ENCODE measurements around the gene PALM3. TPM values are rescaled to one million over a fixed set of nuclear protein-coding genes. Genes with fewer than 3 reads are reported as not detected.

PALM3 gene
- total and polyA plus RNA-seq, 2 donors (not counting 1 experiment from before 2014, with no cell fraction given): 0.02 to 1.3 TPM

- H3K9ac ChIP-seq (ENCODE audit: insufficient read depth, low read length): no peak overlapping the region
- no peaks in the 10 kb centered on the region for H4K20me1 ChIP-seq (ENCODE audit: control insufficient read depth, extremely low read depth, insufficient read depth, low read length)
- no peak for DNase-seq (ENCODE audit: low read depth in 2 of 2)
- H3K4me2 ChIP-seq (ENCODE audit: extremely low read depth, insufficient read depth, low read length): no peak overlapping the region
- H3K4me3 ChIP-seq (replicated peaks in 1 of 4; ENCODE audit: control extremely low read depth in 1 of 4, insufficient read depth in 1 of 4, low read depth in 3 of 4, low read length in 4 of 4): no peak overlapping the region
- no peaks in the 10 kb centered on the region for H3K79me2 ChIP-seq (ENCODE audit: control insufficient read depth, insufficient read depth, low read length)
- H2AFZ ChIP-seq (ENCODE audit: low read length): no peak overlapping the region
- H3K9me3 ChIP-seq (ENCODE audit: control insufficient read depth, insufficient read depth, low read depth, low read length): no peaks in the 10 kb centered on the region
- no peak overlapping the region for H3K27ac ChIP-seq (ENCODE audit: insufficient read depth, low read length)
- H3K36me3 ChIP-seq (ENCODE audit: control insufficient read depth, insufficient read depth, low read length): no peaks in the 10 kb centered on the region
- no peak for TF ChIP-seq EZH2 (IDR thresholded peaks at IDR 0.05; ENCODE audit: low read length, missing control alignments)
- TF ChIP-seq CTCF (conservative IDR thresholded peaks at IDR 0.05 in 1 of 2, IDR thresholded peaks at IDR 0.05 in 1 of 2; ENCODE audit: low read depth in 1 of 2, low read length in 2 of 2): no peak
- H3K27me3 ChIP-seq (ENCODE audit: control insufficient read depth, insufficient read depth, low read length): no peaks in the 10 kb centered on the region
- no peaks in the 10 kb centered on the region for H3K4me1 ChIP-seq (ENCODE audit: control insufficient read depth, extremely low read depth, insufficient read depth, low read length)
Measured at GRCh38 chr19:14066134-14066533, 4.3 kb upstream of the PALM3 start.

GRCh38 chr19:14063105-14063504 lies 1.2 kb upstream of the PALM3 start:
- H3K4me1 ChIP-seq (ENCODE audit: control insufficient read depth, extremely low read depth, insufficient read depth, low read length): no peaks in the 10 kb centered on the region
- no peaks in the 10 kb centered on the region for H3K36me3 ChIP-seq (ENCODE audit: control insufficient read depth, insufficient read depth, low read length)
- TF ChIP-seq CTCF (conservative IDR thresholded peaks at IDR 0.05 in 1 of 2, IDR thresholded peaks at IDR 0.05 in 1 of 2; ENCODE audit: low read depth in 1 of 2, low read length in 2 of 2) (no peak), EZH2 (IDR thresholded peaks at IDR 0.05; ENCODE audit: low read length, missing control alignments) (no peak)
- no peaks in the 10 kb centered on the region for H3K9me3 ChIP-seq (ENCODE audit: control insufficient read depth, insufficient read depth, low read depth, low read length)
- no peak for DNase-seq (ENCODE audit: low read depth in 2 of 2)
- H3K4me2 ChIP-seq (ENCODE audit: extremely low read depth, insufficient read depth, low read length): no peak overlapping the region
- H3K9ac ChIP-seq (ENCODE audit: insufficient read depth, low read length): no peak overlapping the region
- no peaks in the 10 kb centered on the region for H3K79me2 ChIP-seq (ENCODE audit: control insufficient read depth, insufficient read depth, low read length)
- no peaks in the 10 kb centered on the region for H4K20me1 ChIP-seq (ENCODE audit: control insufficient read depth, extremely low read depth, insufficient read depth, low read length)
- H3K27me3 ChIP-seq (ENCODE audit: control insufficient read depth, insufficient read depth, low read length): peaks cover 5% of the 10 kb centered on the region
- H3K4me3 ChIP-seq (replicated peaks in 1 of 4; ENCODE audit: control extremely low read depth in 1 of 4, insufficient read depth in 1 of 4, low read depth in 3 of 4, low read length in 4 of 4): no peak overlapping the region
- H3K27ac ChIP-seq (ENCODE audit: insufficient read depth, low read length): no peak overlapping the region
- no peak overlapping the region for H2AFZ ChIP-seq (ENCODE audit: low read length)

- H3K4me2 ChIP-seq (ENCODE audit: extremely low read depth, insufficient read depth, low read length): no peak overlapping the region
- H3K9ac ChIP-seq (ENCODE audit: insufficient read depth, low read length): no peak overlapping the region
- DNase-seq (ENCODE audit: low read depth in 2 of 2): no peak
- H3K9me3 ChIP-seq (ENCODE audit: control insufficient read depth, insufficient read depth, low read depth, low read length): no peaks in the 10 kb centered on the region
- no peak overlapping the region for H3K27ac ChIP-seq (ENCODE audit: insufficient read depth, low read length)
- no peaks in the 10 kb centered on the region for H3K79me2 ChIP-seq (ENCODE audit: control insufficient read depth, insufficient read depth, low read length)
- H4K20me1 ChIP-seq (ENCODE audit: control insufficient read depth, extremely low read depth, insufficient read depth, low read length): no peaks in the 10 kb centered on the region
- H3K36me3 ChIP-seq (ENCODE audit: control insufficient read depth, insufficient read depth, low read length): no peaks in the 10 kb centered on the region
- peaks cover 5% of the 10 kb centered on the region for H3K27me3 ChIP-seq (ENCODE audit: control insufficient read depth, insufficient read depth, low read length)
- H3K4me3 ChIP-seq (replicated peaks in 1 of 4; ENCODE audit: control extremely low read depth in 1 of 4, insufficient read depth in 1 of 4, low read depth in 3 of 4, low read length in 4 of 4): no peak overlapping the region
- TF ChIP-seq CTCF (conservative IDR thresholded peaks at IDR 0.05 in 1 of 2, IDR thresholded peaks at IDR 0.05 in 1 of 2; ENCODE audit: low read depth in 1 of 2, low read length in 2 of 2) (no peak), EZH2 (IDR thresholded peaks at IDR 0.05; ENCODE audit: low read length, missing control alignments) (no peak)
- H3K4me1 ChIP-seq (ENCODE audit: control insufficient read depth, extremely low read depth, insufficient read depth, low read length): no peaks in the 10 kb centered on the region
- H2AFZ ChIP-seq (ENCODE audit: low read length): no peak overlapping the region
Measured at GRCh38 chr19:14062558-14062855, 631 bp upstream of the PALM3 start.
